GM10847 (cell line): ENCODE results near the gene TMEM253.
A peak's percentile ranks its signal among the peaks of the same experiment; 100 is the strongest.

Experiments used
- POLR2A ChIP-seq: IDR thresholded peaks from 2 replicates; pipeline ENCODE4 v1.6.1; 2011; ENCODE audit not compliant: insufficient read length; ENCODE audit errors: extremely low read depth

The TMEM253 gene

DNA sequence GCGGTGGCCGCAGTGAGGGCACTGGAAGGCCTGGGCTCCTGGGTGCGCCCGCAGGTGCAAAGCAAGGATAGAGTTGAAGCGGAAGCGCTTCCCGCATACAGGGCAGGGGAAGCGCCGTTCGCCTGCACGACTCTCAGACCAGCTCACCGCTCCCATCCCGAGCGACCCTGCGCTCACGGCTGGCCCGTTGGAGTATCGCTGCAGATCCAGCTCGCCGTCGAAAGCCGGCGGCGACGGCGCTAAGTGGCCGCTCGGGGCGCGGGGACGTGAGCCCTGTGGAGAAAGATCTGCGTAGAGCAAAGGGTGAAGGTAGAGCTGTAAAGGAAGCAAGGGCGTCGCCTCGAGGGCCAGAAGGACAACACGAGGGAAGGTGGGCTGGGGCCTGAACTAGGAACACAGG lies 7.8 kb upstream of the TMEM253 start:
- TF ChIP-seq POLR2A = no peak

DNA sequence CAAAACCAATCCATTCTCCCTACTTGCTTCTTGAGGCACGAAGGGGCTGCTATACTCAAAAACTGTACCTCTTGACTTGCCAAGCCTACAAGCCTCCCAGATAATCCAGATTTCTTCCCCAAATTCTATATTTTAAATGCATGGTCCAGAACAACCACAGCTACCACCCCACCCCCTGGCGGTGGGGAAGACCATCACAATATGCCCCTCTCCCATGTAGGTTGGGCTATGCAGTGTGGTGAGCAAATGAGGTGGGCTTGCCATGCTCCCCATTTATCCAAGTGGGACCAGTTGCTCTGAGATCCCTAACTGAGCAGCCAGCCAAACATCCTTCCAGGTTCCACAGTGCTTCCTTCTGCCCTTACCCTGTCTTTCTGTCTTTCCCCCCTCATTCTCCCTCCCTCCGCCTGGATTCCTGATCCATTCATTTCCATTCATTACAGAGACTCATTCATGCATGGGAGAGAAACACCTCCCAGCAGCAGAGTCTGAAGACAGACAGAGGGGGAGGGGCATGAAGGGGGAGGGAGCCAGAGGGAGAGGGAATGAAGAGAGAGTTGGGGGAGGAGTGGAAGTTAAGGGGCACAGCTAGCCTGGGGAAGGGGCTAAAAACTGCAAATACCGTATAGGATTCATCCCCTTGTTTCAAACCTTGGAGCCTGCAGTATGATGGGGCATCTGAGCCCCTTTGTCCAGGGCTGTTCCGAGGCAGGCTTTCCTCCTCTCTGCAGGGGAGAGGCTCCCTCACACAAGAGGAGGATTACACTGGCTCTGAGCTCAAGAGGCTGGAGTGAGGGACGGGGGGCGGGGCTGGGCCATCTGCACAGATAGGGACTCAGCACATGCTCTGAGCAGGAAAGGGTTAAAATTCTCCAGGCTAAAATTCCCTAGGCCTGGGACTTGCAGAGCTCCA lies 6.8 kb upstream of the TMEM253 start:
- TF ChIP-seq POLR2A = no peak

DNA sequence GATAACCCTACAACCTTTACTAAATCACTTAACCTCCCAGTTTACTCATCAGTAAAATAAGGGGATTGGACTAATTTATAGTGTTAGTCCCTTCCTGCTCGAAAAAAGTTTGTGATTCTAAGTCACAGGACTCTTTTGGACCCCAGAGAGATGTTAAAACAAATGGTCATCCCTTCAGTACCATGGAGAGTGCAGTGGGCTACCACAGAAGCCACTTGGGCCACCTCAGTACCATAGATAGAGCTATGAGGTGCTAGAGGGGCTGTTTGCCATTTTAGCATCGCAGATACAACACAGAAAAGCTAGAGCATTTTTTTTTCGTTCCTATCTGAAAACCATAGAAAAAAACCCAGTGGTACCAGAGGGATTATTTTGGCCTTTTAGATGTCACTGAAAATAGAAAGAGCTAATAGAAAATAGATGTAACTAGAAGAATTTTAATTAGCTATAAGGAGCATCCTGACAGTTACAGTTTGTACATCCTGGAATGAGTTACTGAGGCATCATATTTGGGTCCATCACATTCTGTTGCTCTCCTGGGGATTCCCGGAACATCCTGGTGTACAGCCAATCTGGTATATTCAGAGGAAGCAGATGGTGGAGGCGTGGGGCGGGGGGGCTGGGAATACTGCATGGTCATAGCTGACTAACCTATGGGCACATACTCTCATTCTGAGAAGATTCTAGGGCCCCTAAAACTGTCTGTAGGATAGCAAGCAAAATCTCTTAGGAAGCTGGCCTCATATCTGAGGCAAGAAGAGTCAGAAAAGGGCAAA lies 5.2 kb upstream of the TMEM253 start:
- TF ChIP-seq POLR2A = no peak

DNA sequence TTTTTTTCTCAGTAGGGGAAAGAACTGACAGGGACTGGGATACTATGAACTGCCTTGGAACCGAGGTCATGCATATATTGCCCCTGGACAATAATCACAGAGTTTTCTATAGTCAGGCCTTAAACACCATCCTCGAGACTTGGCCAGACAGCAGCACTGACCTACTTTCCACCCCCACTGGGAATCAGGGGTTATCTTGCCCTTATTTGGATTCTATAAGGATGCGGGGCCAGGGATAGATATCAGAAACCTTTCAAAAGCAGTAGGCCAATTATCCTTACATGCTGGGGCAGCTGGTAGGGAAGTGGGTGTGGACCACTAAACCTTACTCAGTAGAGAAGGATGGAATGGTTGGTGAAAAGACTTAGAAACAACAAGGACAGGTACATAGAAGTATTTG lies 4.4 kb upstream of the TMEM253 start:
- TF ChIP-seq POLR2A = no peak

DNA sequence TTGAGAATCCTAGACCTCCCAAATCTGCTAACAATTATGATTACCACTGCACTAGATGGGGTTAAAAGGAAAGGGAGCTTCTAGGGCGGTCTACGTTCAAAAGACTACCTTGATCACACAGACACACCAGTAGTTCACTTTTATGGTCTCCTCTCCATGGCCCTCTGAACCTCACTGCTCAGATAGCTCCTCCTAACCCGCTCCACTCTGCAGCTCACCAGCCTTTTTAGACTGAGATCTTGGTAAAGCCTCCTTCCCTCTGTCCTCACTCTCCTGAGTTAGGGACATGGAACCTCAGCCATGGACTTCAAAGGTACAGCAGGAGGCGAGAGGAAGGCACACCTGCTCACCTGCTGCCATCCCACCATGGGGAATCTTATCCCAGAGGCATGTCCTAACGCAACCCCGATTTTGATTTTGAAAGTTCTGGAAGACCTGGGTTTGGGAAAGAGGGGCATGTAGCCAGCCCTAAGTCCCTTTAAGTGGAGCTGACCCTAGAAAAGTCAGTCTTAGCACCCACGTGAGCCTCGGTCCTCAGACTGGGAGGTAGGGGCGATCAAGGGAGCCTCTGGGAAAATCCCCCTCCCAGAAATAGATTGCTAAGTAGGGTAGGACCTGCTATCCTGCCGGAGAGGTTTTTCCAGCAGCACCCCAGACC lies 3.8 kb upstream of the TMEM253 start:
- no peak for TF ChIP-seq POLR2A

DNA sequence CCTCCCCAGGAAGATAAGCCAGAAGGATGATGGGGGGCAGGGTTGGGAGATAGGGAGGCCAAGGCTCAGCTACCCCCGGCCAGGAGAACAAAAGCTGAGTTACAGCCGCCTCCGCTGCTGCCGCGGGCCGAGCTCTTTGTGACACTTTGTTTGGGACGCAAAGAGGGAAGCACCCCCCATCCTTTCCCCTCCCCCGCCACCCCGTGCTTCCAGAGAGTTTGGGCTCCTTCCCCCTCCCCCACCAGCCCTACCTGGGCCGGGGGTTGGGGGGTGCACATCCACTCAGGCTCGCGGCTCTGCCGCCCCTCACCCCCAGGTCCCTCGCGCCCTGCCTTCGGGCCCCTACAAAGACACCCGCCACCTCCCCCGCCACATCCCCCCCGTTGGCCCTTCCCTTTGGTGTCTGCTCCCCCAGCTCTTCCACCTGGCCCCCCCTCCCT lies 3.2 kb upstream of the TMEM253 start:
- TF ChIP-seq POLR2A = no peak

DNA sequence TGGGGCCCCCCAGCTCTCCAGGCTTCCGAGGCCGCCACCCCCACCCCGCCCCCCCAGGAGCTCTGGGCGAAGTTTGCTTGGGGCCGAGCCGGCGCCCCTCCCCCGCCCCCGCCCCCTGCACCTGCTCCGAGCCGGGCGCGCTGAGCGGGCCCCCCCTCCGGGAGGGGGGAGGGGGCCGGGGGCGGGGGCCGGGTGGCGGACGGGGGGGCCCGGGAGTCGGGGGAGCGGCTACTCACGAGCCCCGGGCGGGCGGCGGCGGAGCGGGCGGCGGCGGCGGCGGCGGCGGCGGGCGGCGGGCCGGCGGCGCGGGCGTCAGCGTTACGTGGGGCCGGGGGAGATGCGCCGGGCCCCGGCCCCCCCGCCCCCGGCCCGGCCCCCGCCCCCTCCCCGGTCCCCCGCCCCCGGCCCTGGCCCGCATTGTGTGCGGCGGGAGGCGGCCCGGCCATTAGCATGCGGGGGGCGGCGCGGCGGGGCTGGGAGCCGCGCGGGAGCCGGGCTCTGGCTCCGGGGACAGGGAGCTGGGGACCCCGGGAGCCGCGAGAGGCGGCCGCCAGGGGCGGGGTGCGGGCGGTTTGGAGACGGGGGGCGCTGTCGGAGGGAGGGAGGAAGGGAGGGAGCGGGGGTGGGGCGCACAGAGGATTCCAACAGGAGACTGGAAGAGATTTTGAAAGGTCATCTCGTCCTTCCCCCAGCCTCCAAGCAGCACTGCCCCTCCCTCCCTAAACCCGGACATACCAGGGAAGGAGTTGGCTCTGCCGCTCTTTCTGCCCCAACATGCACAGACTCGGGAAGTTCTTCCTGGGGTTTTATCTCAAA lies 2.6 kb upstream of the TMEM253 start, which contains the start of gene ZNF219:
Gene ZNF219, minus strand, starts transcription at position 580 of the 816 bp plus-strand sequence. CDS start 5,064 bp downstream, outside the sequence.
- no peak for TF ChIP-seq POLR2A

DNA sequence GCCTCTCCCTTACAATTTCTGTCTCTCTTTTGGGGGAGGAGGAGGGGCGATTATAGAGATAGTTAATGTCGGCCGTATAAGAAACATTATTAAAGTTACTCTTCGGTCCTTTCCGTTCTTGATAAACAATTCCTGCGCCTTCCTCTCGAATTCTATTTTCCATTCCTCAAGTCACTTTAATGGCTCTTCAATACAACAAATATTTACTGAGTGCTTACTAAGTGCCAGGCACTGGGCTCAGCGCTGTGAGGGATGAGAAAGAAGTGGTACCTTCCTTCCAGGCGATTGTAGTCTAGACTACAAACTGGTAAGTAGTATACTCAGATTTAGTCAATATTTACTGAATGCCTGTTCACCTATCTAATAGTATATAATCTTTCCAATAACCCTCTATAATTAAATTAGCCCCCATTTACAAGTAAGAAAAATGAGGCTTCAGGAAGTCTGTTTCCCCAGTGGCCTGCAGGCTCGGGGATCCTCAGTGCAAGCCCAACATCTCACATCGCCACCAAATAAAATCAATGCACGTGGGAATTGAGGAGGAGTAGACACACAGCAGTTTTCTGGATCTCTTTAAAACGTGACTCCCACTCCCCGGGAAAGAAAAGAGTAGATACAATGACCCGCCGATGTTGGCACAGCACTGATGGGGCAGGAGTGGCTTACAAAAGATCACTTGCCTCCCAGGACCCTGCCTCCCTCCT lies 1.8 kb upstream of the TMEM253 start:
- TF ChIP-seq POLR2A = no peak

DNA sequence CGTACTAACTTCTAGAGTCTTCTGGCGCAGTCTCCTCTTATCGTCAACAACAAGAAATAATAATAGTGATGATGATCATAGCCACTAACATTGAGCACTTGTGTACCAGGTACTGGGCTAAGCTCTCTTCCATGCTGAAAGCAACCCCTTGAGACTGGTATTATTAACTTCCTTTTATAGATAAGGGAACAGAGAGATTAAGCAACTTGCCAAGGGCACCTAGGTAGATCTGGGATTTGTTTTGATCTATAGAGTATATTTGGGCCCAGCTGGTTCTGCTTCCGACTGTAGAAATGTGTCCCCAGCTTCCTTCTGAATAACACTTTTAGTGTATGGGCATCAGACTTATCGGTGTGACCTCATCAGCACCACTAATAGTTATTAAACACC lies 1.3 kb upstream of the TMEM253 start:
- no peak for TF ChIP-seq POLR2A

DNA sequence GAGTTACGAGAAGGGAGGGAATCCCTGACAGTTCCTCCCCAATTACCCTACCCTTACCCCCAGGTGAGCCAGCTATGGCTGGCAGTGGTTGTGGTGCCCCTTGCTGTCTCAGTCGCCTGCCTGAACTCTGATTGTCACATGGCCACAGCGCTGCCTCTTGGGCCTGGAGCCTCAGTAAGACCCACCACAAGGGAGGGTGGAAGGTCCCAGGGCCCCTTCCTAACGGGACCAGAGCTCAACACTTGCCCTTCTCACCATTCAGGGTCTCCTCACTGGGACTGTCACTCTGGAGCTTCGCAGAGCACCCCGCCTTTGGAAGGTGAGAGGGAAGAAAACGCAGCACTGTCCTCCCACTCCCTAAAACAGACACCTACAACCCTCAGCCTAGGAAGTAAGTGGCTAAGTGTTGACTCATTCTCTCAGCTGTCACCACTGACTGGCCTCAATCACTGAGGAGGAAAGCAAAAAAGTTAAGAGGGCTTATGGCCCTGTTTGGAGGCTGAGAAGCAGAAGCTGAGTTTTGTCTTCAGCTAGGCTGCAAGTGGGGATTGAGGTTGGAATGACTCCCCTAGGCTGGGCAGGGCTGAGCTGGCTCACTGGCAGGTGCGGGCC lies 1.0 kb downstream of the TMEM253 start:
- TF ChIP-seq POLR2A = no peak

GRCh38 chr14:21102521-21103410 lies 1.9 kb downstream of the TMEM253 start:
- no peak for TF ChIP-seq POLR2A

GRCh38 chr14:21103411-21103709 lies 2.5 kb downstream of the TMEM253 start:
- no peak for TF ChIP-seq POLR2A

GRCh38 chr14:21103710-21104447 lies 3.0 kb downstream of the TMEM253 start:
- TF ChIP-seq POLR2A = peak; percentile 89
